OCI-LY7 (cell line): Measurements from ENCODE around the gene CCL14. TPM values are rescaled to one million over a fixed set of nuclear protein-coding genes. Genes with fewer than 3 reads are reported as not detected.

Source experiments
- BruUV-seq: library from RNA; stranded (reverse); fragments of 400-500 nt; replicated peaks from 2 replicates; lab custom pipeline; 2021; lab: Mats Ljungman, UMichigan
- CTCF ChIA-PET: fragments of 300-600 bp; sonication (Branson Sonifier 250); formaldehyde crosslinking; loops from one replicate; lab custom pipeline; 2022; ENCODE audit warnings: antibody characterized with exemption; ENCODE audit not compliant: unreplicated experiment; lab: Charles Lee
- POLR2A ChIA-PET: fragments of 300-600 bp; sonication (Branson Sonifier 250); formaldehyde crosslinking; loops from one replicate; lab custom pipeline; 2022; ENCODE audit warnings: antibody characterized with exemption; lab: Charles Lee
- DNase-seq: peaks from one replicate; pipeline ENCODE4 v3.0.0-alpha.2; 2015; ENCODE audit warnings: low spot score
- H2AFZ ChIP-seq: fragments of 200-600 bp; sonication (generic), shearing (Covaris generic); 2 replicates; pipeline ENCODE4 v1.6.1; 2014; ENCODE audit warnings: mild to moderate bottlenecking, antibody characterized with exemption, low read length, moderate library complexity
- H3K27ac ChIP-seq: fragments of 200-600 bp; sonication (generic); 2 replicates; pipeline ENCODE4 v1.5.1; 2014; ENCODE audit warnings: mixed run types, low read depth, mild to moderate bottlenecking, moderate library complexity, low read length, inconsistent platforms; ENCODE audit not compliant: poor library complexity, severe bottlenecking
- H3K36me3 ChIP-seq: fragments of 200-600 bp; sonication (generic); 2 replicates; pipeline ENCODE4 v1.6.1; 2014; ENCODE audit warnings: mild to moderate bottlenecking, antibody characterized with exemption, low read length, moderate library complexity, mixed read lengths; ENCODE audit not compliant: insufficient read depth
- H3K4me1 ChIP-seq: fragments of 200-600 bp; sonication (generic); 2 replicates; pipeline ENCODE4 v1.5.1; 2014; ENCODE audit warnings: mild to moderate bottlenecking, low read length; ENCODE audit not compliant: insufficient read depth, poor library complexity, severe bottlenecking
- H3K4me2 ChIP-seq: fragments of 200-600 bp; sonication (generic); 2 replicates; pipeline ENCODE4 v1.6.1; 2014; ENCODE audit warnings: mild to moderate bottlenecking, low read length
- H3K4me3 ChIP-seq: fragments of 200-600 bp; sonication (generic); 2 replicates; pipeline ENCODE4 v1.5.1; 2014; ENCODE audit warnings: mild to moderate bottlenecking, low read depth, low read length; ENCODE audit not compliant: poor library complexity, severe bottlenecking
- H3K79me2 ChIP-seq: fragments of 200-600 bp; sonication (generic); 2 replicates; pipeline ENCODE4 v1.6.1; 2016; ENCODE audit warnings: low read depth, mild to moderate bottlenecking, low read length, moderate library complexity, mixed read lengths; ENCODE audit not compliant: insufficient read depth
- H3K9me2 ChIP-seq: fragments of 200-600 bp; sonication (generic); 2 replicates; pipeline ENCODE4 v1.6.1; 2016; ENCODE audit warnings: mild to moderate bottlenecking, low read length, mixed read lengths; ENCODE audit not compliant: insufficient read depth
- H3K9me3 ChIP-seq: fragments of 200-600 bp; sonication (generic); 2 replicates; pipeline ENCODE4 v1.6.1; 2014; ENCODE audit warnings: mild to moderate bottlenecking, mixed run types, low read length, mixed read lengths
- H4K20me1 ChIP-seq: fragments of 200-600 bp; sonication (generic); 2 replicates; pipeline ENCODE4 v1.6.1; 2014; ENCODE audit warnings: mild to moderate bottlenecking, antibody characterized with exemption, low read length, moderate library complexity, mixed read lengths; ENCODE audit not compliant: insufficient read depth
- EZH2phosphoT487 ChIP-seq: fragments of 200-600 bp; sonication (generic); IDR thresholded peaks from 2 replicates; pipeline ENCODE4 v1.6.1; 2018; ENCODE audit warnings: low read depth, borderline replicate concordance, mild to moderate bottlenecking, mixed run types, antibody characterized with exemption, low read length, moderate library complexity, mixed read lengths
- intact Hi-C: fragments of 100-400 bp; cut with micrococcal nuclease; formaldehyde crosslinking; loops from one replicate; pipeline ENCODE4 v1.10.0; 2022; ENCODE audit not compliant: unreplicated experiment
- total RNA-seq, 2 experiments: library from RNA; depleted of rRNA in 1 of 2; stranded (reverse); fragments of >200 nt in 1 of 2; shearing (Covaris generic) in 1 of 2; gene quantifications; 2 replicates each; pipeline ENCODE4 v1.2.3, GENCODE V29; 2014 to 2022
- TF ChIP-seq, protein P1 (sequence below): fragments of 200-600 bp; sonication (generic); conservative IDR thresholded peaks from 2 replicates; pipeline ENCODE4 v1.5.1; 2014; ENCODE audit warnings: mild to moderate bottlenecking, antibody characterized with exemption, low read length, moderate library complexity, mixed read lengths

Gene CCL14
- total RNA-seq, 2 experiments from 2014 or later = not detected

DNA sequence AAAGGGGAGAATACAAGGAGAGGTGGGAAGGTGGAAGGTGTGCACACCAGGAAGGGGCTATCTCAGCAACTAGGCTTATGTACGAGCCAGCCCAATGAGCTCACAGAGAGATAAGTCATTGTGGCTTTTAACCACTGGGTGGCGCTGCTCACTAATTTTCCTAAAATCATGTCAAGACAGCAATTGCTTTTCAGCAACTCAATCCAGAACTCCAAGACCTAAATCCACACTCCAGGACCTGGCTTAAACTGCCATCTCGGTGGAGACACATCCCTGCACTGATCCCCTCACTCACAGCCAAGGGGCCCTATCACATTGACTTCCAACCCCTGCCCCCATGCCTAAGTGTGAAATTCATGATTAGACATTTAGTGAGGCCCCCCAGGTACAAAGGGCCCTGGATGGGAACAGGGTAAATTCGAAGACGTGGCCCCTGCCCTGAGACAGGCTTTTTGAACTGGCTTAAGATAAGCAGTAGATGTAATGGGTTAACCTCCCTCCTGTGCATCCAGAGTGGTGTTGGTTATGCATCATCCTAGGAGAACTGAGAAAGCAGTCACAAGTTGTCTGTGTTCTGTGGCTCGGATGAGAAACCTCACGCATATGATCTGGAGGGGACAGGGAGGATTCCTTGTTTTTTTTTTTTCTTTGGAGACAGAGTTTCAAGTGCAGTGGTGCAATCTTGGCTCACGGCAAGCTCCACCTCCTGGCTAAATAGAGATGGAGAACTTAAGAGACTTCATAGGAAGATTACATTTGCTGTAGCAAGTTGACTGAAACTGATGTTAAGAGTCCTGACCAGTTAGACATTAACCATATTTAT, 16.8 kb downstream of the CCL14 start:
- CTCF ChIA-PET = interaction anchor here (0.6 to 1.4 kb wide), 3 partner anchors 105 to 179 kb away, joined by 3 to 7 read pairs (median 4); no protein-coding TSS in a partner anchor
- peak; percentile 77 for DNase-seq
- Histone ChIP-seq H3K79me2 (no peaks in the 10 kb centered on the region), H3K4me1 (no peaks in the 10 kb centered on the region), H3K9me3 (no peaks in the 10 kb centered on the region), H4K20me1 (no peaks in the 10 kb centered on the region), H3K27ac (no peak overlapping the region), H3K4me2 (no peak overlapping the region), H3K36me3 (no peaks in the 10 kb centered on the region), H3K9me2 (no peaks in the 10 kb centered on the region), H3K4me3 (no peak overlapping the region), H2AFZ (no peak overlapping the region)
- POLR2A ChIA-PET = interaction anchor here (0.7 kb wide), 1 partner anchor 173 kb away, joined by 3 read pairs; no protein-coding TSS in a partner anchor
- no TSS peak for BruUV-seq
- intact Hi-C loops = loop anchor here (1.0 to 10.0 kb wide), 2 partner anchors 105 to 180 kb away; no protein-coding TSS in a partner anchor
- no peak for TF ChIP-seq EZH2phosphoT487
- TF ChIP-seq, protein P1, sequence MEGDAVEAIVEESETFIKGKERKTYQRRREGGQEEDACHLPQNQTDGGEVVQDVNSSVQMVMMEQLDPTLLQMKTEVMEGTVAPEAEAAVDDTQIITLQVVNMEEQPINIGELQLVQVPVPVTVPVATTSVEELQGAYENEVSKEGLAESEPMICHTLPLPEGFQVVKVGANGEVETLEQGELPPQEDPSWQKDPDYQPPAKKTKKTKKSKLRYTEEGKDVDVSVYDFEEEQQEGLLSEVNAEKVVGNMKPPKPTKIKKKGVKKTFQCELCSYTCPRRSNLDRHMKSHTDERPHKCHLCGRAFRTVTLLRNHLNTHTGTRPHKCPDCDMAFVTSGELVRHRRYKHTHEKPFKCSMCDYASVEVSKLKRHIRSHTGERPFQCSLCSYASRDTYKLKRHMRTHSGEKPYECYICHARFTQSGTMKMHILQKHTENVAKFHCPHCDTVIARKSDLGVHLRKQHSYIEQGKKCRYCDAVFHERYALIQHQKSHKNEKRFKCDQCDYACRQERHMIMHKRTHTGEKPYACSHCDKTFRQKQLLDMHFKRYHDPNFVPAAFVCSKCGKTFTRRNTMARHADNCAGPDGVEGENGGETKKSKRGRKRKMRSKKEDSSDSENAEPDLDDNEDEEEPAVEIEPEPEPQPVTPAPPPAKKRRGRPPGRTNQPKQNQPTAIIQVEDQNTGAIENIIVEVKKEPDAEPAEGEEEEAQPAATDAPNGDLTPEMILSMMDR = peak; percentile 94

DNA sequence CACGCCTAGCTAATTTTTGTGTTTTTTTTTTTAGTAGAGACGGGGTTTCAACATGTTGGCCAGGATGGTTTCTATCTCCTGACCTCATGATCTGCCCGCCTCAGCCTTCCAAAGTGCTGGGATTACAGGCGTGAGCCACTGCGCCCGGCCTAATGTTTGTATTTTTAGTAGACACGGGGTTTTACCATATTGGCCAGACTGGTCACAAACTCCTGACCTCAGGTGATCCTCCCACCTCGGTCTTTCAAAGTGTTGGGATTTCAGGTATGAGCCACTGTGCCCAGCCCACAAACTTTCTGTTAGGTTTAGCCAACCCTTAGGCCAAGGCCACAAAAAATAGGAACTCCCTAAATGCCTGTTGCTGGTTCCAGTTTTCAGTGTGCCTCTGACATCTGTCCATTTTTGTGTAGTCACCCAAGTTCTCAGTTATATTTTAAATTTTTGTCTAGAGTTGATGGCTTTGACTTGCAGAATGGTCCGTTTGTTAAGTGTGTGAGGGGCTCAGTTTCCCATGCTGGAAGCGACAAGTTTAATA, 17.9 kb downstream of the CCL14 start:
- no TSS peak for BruUV-seq
- TF ChIP-seq, protein P1 = no peak
- no peak for TF ChIP-seq EZH2phosphoT487
- no peaks in the 10 kb centered on the region for H3K79me2 ChIP-seq
- POLR2A ChIA-PET = no interaction called here
- H3K9me3 ChIP-seq = no peaks in the 10 kb centered on the region
- H4K20me1 ChIP-seq = no peaks in the 10 kb centered on the region
- CTCF ChIA-PET = interaction anchor here (1.4 kb wide), 1 partner anchor 181 kb away, joined by 7 read pairs; no protein-coding TSS in a partner anchor
- no peak overlapping the region for H3K4me3 ChIP-seq
- H3K36me3 ChIP-seq = no peaks in the 10 kb centered on the region
- intact Hi-C loops = loop anchor here (1.0 kb wide), 1 partner anchor 181 kb away; no protein-coding TSS in a partner anchor
- DNase-seq = no peak
- no peaks in the 10 kb centered on the region for H3K9me2 ChIP-seq
- no peaks in the 10 kb centered on the region for H3K4me1 ChIP-seq
- no peak overlapping the region for H2AFZ ChIP-seq
- H3K4me2 ChIP-seq = no peak overlapping the region
- H3K27ac ChIP-seq = no peak overlapping the region
